T-cell (primary cell): Measurements from ENCODE around the gene TTC17. TPM values are rescaled to one million over a fixed set of nuclear protein-coding genes. Genes with fewer than 3 reads are reported as not detected.
"Not testable (repeated sequence)": the region's sequence is repeated elsewhere in the genome, so short reads cannot be mapped to it uniquely, and the experiment has no call there.

Experiments used
- ATAC-seq, 4 experiments: fragments of 200-7000 bp in 3 of 4; fragments of 150-1000 bp in 1 of 4; cut with Tn5 transposase; replicated peaks in 1 of 4; 1 replicate in 3 of 4; 2 replicates in 1 of 4; pipeline ENCODE4 v1.10.0; 2021; ENCODE audit warnings: moderate library complexity in 3 of 4, mild to moderate bottlenecking in 2 of 4, moderate number of reproducible peaks in 1 of 4
- CTCF ChIA-PET, 2 donors: fragments of 300-600 bp; sonication (Branson Sonifier 250); formaldehyde crosslinking; loops; one replicate each; lab custom pipeline; 2022; ENCODE audit warnings: antibody characterized with exemption in 2 of 2; lab: Charles Lee
- POLR2A ChIA-PET, 2 donors: fragments of 300-600 bp; sonication (Branson Sonifier 250); formaldehyde crosslinking; loops; one replicate each; lab custom pipeline; 2022; ENCODE audit warnings: antibody characterized with exemption in 2 of 2; lab: Charles Lee
- DNase-seq, 35 experiments: peaks; one replicate each; pipeline versions ENCODE4 v3.0.0 to v3.0.0-alpha.2; 2013 to 2023
- H3K27ac ChIP-seq: one replicate; pipeline ENCODE4 v1.5.1; 2013; ENCODE audit warnings: low read length
- H3K27me3 ChIP-seq, 2 experiments: replicated peaks in 1 of 2; 1 replicate in 1 of 2; 2 replicates in 1 of 2; pipeline versions ENCODE4 v1.6.1 to v1.7.0; 2013; ENCODE audit warnings: low read length in 1 of 2, mixed read lengths in 1 of 2; ENCODE audit not compliant: control insufficient read depth in 2 of 2, insufficient read depth in 2 of 2; ENCODE audit errors: extremely low read depth in 1 of 2
- H3K36me3 ChIP-seq, 2 donors: 1 replicate in 1 of 2; 2 replicates in 1 of 2; pipeline versions ENCODE4 v1.6.1 to v1.7.0; 2013; ENCODE audit warnings: low read length in 1 of 2; ENCODE audit not compliant: control insufficient read depth in 2 of 2, insufficient read depth in 1 of 2; ENCODE audit errors: extremely low read depth in 1 of 2
- H3K4me1 ChIP-seq, 2 experiments: 1 replicate in 1 of 2; 2 replicates in 1 of 2; pipeline versions ENCODE4 v1.6.1 to v1.7.0; 2013; ENCODE audit warnings: low read length in 2 of 2, mixed read lengths in 1 of 2; ENCODE audit not compliant: insufficient read depth in 2 of 2, control insufficient read depth in 1 of 2; ENCODE audit errors: extremely low read depth in 1 of 2
- H3K4me3 ChIP-seq, 2 donors: 1 replicate in 1 of 2; 2 replicates in 1 of 2; pipeline versions ENCODE4 v1.5.1 to v1.7.0; 2013; ENCODE audit warnings: mild to moderate bottlenecking in 2 of 2, low read length in 1 of 2, moderate library complexity in 1 of 2; ENCODE audit not compliant: control insufficient read depth in 1 of 2; ENCODE audit errors: extremely low read depth in 1 of 2
- H3K9me3 ChIP-seq: 2 replicates; pipeline ENCODE4 v1.7.0; 2013
- H3K27ac Mint-ChIP-seq, 2 donors: one replicate each; pipeline ENCODE4 v1.8.0; 2020 to 2021; ENCODE audit warnings: mild to moderate bottlenecking in 2 of 2, mixed read lengths in 2 of 2
- H3K27me3 Mint-ChIP-seq, 2 donors: one replicate each; pipeline ENCODE4 v1.8.0; 2021 to 2022; ENCODE audit warnings: mixed read lengths in 2 of 2
- H3K36me3 Mint-ChIP-seq: one replicate; pipeline ENCODE4 v1.8.0; 2021; ENCODE audit warnings: mixed read lengths
- H3K4me1 Mint-ChIP-seq, 3 donors: one replicate each; pipeline ENCODE4 v1.8.0; 2020 to 2022; ENCODE audit warnings: mixed read lengths in 3 of 3, mild to moderate bottlenecking in 1 of 3
- H3K4me3 Mint-ChIP-seq, 3 donors: one replicate each; pipeline ENCODE4 v1.8.0; 2020 to 2022; ENCODE audit warnings: mild to moderate bottlenecking in 3 of 3, mixed read lengths in 3 of 3, moderate library complexity in 3 of 3
- H3K9me3 Mint-ChIP-seq, 3 donors: one replicate each; pipeline ENCODE4 v1.8.0; 2020 to 2022; ENCODE audit warnings: mixed read lengths in 3 of 3
- WGBS: methylation state at CpG from one replicate; pipeline ENCODE4 v1.1.5; 2013; ENCODE audit warnings: missing lambda C conversion rate; ENCODE audit not compliant: insufficient coverage; 5-methylcytosine and 5-hydroxymethylcytosine counted together
- total RNA-seq, 35 experiments: library from RNA in 6 of 35; stranded (reverse) in 6 of 35; fragments of 120-200 nt in 1 of 35; gene quantifications; one replicate each; pipeline versions ENCODE4 v1.2.1 to v1.2.4 and lab custom pipeline; 2013 to 2026

Gene TTC17
- total RNA-seq, 5 donors from 2014 or later (not counting 1 experiment from before 2014, with no cell fraction given) = 72.4 to 123 (median 94.8) TPM

GRCh38 chr11:43418197-43418596, 59.5 kb downstream of the TTC17 start:
- Mint-ChIP-seq H3K4me3 (no peak overlapping the region), H3K4me1 (no peaks in the 10 kb centered on the region), H3K9me3 (no peaks in the 10 kb centered on the region), H3K36me3 (peaks cover 33% of the 10 kb centered on the region), H3K27me3 (no peaks in the 10 kb centered on the region), H3K27ac (no peak overlapping the region)
- ATAC-seq (no peak), DNase-seq (no peak)
- Histone ChIP-seq H3K4me3 (no peak overlapping the region), H3K9me3 (no peaks in the 10 kb centered on the region), H3K27ac (no peak overlapping the region), H3K36me3 (peaks cover 0 to 29% of the 10 kb centered on the region in 2 donors), H3K4me1 (no peaks in the 10 kb centered on the region), H3K27me3 (no peaks in the 10 kb centered on the region)
- ChIA-PET POLR2A (no interaction called here), CTCF (interaction anchor here in 1 of 2 donors (0.8 to 1.1 kb wide), 2 partner anchors 11 to 59 kb away, joined by 3 to 5 read pairs; partner anchors contain the start of gene TTC17)
- WGBS = no CpG with 5 or more reads among the region's 2 CpGs

DNA sequence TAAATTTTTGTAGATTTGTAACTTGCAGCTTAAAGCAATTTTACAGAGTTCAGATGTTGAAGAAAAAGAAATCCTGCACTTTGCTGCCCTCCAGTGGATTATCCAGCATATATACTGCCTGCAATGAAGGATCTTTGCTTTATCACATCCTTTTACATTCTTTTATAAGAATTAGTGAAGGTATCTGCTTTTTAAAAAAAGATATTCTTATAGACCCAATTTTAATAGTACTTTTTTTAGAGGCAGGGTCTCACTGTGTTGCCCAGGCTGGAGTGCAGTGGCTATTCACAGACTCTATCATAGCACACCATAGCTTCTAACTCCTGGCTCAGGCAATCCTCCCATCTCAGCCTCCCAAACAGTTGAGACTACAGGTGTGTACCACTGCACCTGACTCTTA, 60.7 kb downstream of the TTC17 start:
- Mint-ChIP-seq H3K27me3 (no peaks in the 10 kb centered on the region), H3K36me3 (peaks cover 25% of the 10 kb centered on the region), H3K9me3 (no peaks in the 10 kb centered on the region), H3K4me1 (no peaks in the 10 kb centered on the region), H3K27ac (no peak overlapping the region), H3K4me3 (no peak overlapping the region)
- Histone ChIP-seq H3K27me3 (no peaks in the 10 kb centered on the region), H3K9me3 (no peaks in the 10 kb centered on the region), H3K4me3 (no peak overlapping the region), H3K27ac (no peak overlapping the region), H3K4me1 (no peaks in the 10 kb centered on the region), H3K36me3 (peaks cover 0 to 24% of the 10 kb centered on the region in 2 donors)
- CTCF ChIA-PET = interaction anchor here in 1 of 2 donors (1.5 kb wide), 1 partner anchor 27 kb away, joined by 3 read pairs; no protein-coding TSS in a partner anchor
- no peak for ATAC-seq
- POLR2A ChIA-PET = no interaction called here
- DNase-seq = peak in 6 of 35 experiments; percentile 2 to 43 (median 6)

GRCh38 chr11:43427971-43428370, 69.3 kb downstream of the TTC17 start:
- peaks cover 49% of the 10 kb centered on the region for H3K36me3 Mint-ChIP-seq
- CTCF ChIA-PET = no interaction called here

DNA sequence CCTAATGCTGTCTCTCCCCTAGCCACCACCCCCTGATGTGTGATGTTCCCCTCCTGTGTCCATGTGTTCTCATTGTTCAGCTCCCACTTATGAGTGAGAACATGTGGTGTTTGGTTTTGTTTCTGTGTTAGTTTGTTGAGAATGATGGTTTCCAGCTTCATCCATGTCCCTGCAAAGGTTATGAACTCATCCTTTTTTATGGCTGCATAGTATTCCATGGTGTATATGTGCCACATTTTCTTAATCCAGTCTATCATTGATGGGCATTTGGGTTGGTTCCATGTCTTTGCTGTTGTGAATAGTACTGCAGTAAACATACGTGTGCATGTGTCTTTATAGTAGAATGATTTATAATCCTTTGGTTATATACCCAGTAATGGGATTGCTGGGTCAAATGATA, 72.2 kb downstream of the TTC17 start:
- H3K27ac Mint-ChIP-seq, H3K9me3 ChIP-seq, H3K4me3 ChIP-seq, ATAC-seq, H3K27ac ChIP-seq, DNase-seq, CTCF ChIA-PET, H3K27me3 ChIP-seq, H3K4me1 ChIP-seq, POLR2A ChIA-PET, H3K9me3 Mint-ChIP-seq, H3K27me3 Mint-ChIP-seq, H3K4me1 Mint-ChIP-seq, H3K4me3 Mint-ChIP-seq: not testable (repeated sequence)
- no CpG with 5 or more reads among the region's 1 CpG for WGBS
- H3K36me3 ChIP-seq = peaks cover 0 to 17% of the 10 kb centered on the region in 2 donors
- H3K36me3 Mint-ChIP-seq = peaks cover 59% of the 10 kb centered on the region

More at GRCh38 chr11:43427971-43428370, 69.3 kb downstream of the TTC17 start:
- no CpG with 5 or more reads among the region's 1 CpG for WGBS
- Histone ChIP-seq H3K9me3 (no peaks in the 10 kb centered on the region), H3K4me1 (no peaks in the 10 kb centered on the region), H3K4me3 (no peak overlapping the region), H3K36me3 (peaks cover 0 to 10% of the 10 kb centered on the region in 2 donors), H3K27ac (no peak overlapping the region), H3K27me3 (no peaks in the 10 kb centered on the region)
- DNase-seq (no peak), ATAC-seq (no peak)
- POLR2A ChIA-PET = no interaction called here
- Mint-ChIP-seq H3K9me3 (no peaks in the 10 kb centered on the region), H3K4me3 (no peak overlapping the region), H3K4me1 (no peaks in the 10 kb centered on the region), H3K27me3 (no peaks in the 10 kb centered on the region), H3K27ac (no peak overlapping the region)

GRCh38 chr11:43434893-43435292, 76.2 kb downstream of the TTC17 start:
- Mint-ChIP-seq H3K27me3 (no peaks in the 10 kb centered on the region), H3K27ac (no peak overlapping the region), H3K4me3 (no peak overlapping the region), H3K9me3 (no peaks in the 10 kb centered on the region), H3K36me3 (peaks cover 67% of the 10 kb centered on the region), H3K4me1 (no peaks in the 10 kb centered on the region)
- Histone ChIP-seq H3K27ac (no peak overlapping the region), H3K36me3 (peaks cover 0 to 34% of the 10 kb centered on the region in 2 donors), H3K4me3 (no peak overlapping the region), H3K4me1 (no peaks in the 10 kb centered on the region), H3K9me3 (no peaks in the 10 kb centered on the region), H3K27me3 (no peaks in the 10 kb centered on the region)
- ChIA-PET POLR2A (no interaction called here), CTCF (no interaction called here)
- ATAC-seq (no peak), DNase-seq (no peak)
- no CpG with 5 or more reads among the region's 1 CpG for WGBS

GRCh38 chr11:43440486-43440885, 81.8 kb downstream of the TTC17 start:
- ATAC-seq (no peak), DNase-seq (no peak)
- no peaks in the 10 kb centered on the region for H3K9me3 ChIP-seq
- H3K9me3 Mint-ChIP-seq = no peaks in the 10 kb centered on the region
- no peak overlapping the region for H3K27ac ChIP-seq
- peaks cover 0 to 59% of the 10 kb centered on the region in 2 donors for H3K36me3 ChIP-seq
- no peaks in the 10 kb centered on the region for H3K27me3 ChIP-seq
- no peak overlapping the region for H3K4me3 Mint-ChIP-seq
- ChIA-PET POLR2A (no interaction called here), CTCF (no interaction called here)
- no peaks in the 10 kb centered on the region for H3K27me3 Mint-ChIP-seq
- peaks cover 76% of the 10 kb centered on the region for H3K36me3 Mint-ChIP-seq
- H3K4me1 ChIP-seq = no peaks in the 10 kb centered on the region
- no peak overlapping the region for H3K4me3 ChIP-seq
- no peaks in the 10 kb centered on the region for H3K4me1 Mint-ChIP-seq
- no peak overlapping the region for H3K27ac Mint-ChIP-seq
- WGBS = 86% methylated on average over 1 of the region's 2 CpGs

DNA sequence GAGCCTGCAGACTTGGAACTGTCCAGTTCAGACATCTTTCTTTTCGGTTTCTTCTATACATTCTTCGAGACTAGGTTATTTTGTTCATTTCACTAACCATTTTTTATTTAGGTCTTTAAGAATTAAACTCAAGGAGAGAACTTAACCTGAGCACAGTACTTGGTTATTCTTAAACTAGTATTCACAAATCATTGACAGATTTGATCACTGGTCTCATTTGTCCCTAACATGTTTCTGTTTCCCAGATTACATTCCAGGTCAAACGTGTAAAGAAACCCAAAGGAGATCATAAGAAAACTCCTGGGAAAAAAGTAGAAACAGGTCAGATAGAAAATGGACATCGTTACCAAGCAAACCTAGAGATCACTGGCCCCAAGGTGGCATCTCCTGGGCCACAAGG, 85.1 kb downstream of the TTC17 start:
- H3K36me3 ChIP-seq = peaks cover 11 to 58% of the 10 kb centered on the region in 2 donors
- no peaks in the 10 kb centered on the region for H3K4me1 ChIP-seq
- ATAC-seq = no peak
- POLR2A ChIA-PET = no interaction called here
- H3K4me1 Mint-ChIP-seq = no peaks in the 10 kb centered on the region
- WGBS = 100% methylated on average over 1 of the region's 4 CpGs
- H3K4me3 Mint-ChIP-seq = no peak overlapping the region
- no peaks in the 10 kb centered on the region for H3K27me3 Mint-ChIP-seq
- CTCF ChIA-PET = no interaction called here
- H3K36me3 Mint-ChIP-seq = peaks cover 84% of the 10 kb centered on the region
- H3K9me3 Mint-ChIP-seq = no peaks in the 10 kb centered on the region
- H3K27ac ChIP-seq = no peak overlapping the region
- no peaks in the 10 kb centered on the region for H3K9me3 ChIP-seq
- H3K27me3 ChIP-seq = no peaks in the 10 kb centered on the region
- H3K4me3 ChIP-seq = no peak overlapping the region
- DNase-seq = no peak
- H3K27ac Mint-ChIP-seq = no peak overlapping the region
